OCI-LY7 (cell line): ENCODE measurements around the gene SNRPN.

Source experiments
- CTCF ChIP-seq: fragments of 200-600 bp; sonication (generic); conservative IDR thresholded peaks from 2 replicates; pipeline ENCODE4 v1.5.1; 2014; ENCODE audit warnings: mild to moderate bottlenecking, antibody characterized with exemption, low read length, moderate library complexity, mixed read lengths
- EZH2phosphoT487 ChIP-seq: fragments of 200-600 bp; sonication (generic); IDR thresholded peaks from 2 replicates; pipeline ENCODE4 v1.6.1; 2018; ENCODE audit warnings: low read depth, borderline replicate concordance, mild to moderate bottlenecking, mixed run types, antibody characterized with exemption, low read length, moderate library complexity, mixed read lengths

GRCh38 chr15:24966364-24967103 lies 11.7 kb downstream of the SNRPN start:
- no peak for TF ChIP-seq CTCF
- no peak for TF ChIP-seq EZH2phosphoT487
